Mucosa of descending colon (tissue), 3 donors: ENCODE data around the gene DUSP8. TPM values are rescaled to one million over a fixed set of nuclear protein-coding genes. Genes with fewer than 3 reads are reported as not detected.

Experiments used
- ATAC-seq: fragments of 200-7000 bp; cut with Tn5 transposase; one replicate; pipeline ENCODE4 v1.9.1; 2020; ENCODE audit warnings: mild to moderate bottlenecking, moderate library complexity
- DNase-seq, 3 donors: peaks; one replicate each; pipeline ENCODE4 v3.0.0-alpha.2; 2020
- H3K36me3 ChIP-seq: fragments of 200-600 bp; one replicate; pipeline ENCODE4 v1.8.0; 2021; ENCODE audit warnings: low read depth, mild to moderate bottlenecking
- H3K4me1 ChIP-seq: fragments of 200-600 bp; one replicate; pipeline ENCODE4 v1.8.0; 2021; ENCODE audit warnings: low read depth, mild to moderate bottlenecking
- H3K4me3 ChIP-seq: fragments of 200-600 bp; one replicate; pipeline ENCODE4 v1.8.0; 2021; ENCODE audit warnings: mild to moderate bottlenecking
- H3K9me3 ChIP-seq: fragments of 200-600 bp; one replicate; pipeline ENCODE4 v1.8.0; 2021; ENCODE audit warnings: mild to moderate bottlenecking
- CTCF ChIP-seq: fragments of 200-600 bp; IDR thresholded peaks from one replicate; pipeline ENCODE4 v1.8.0; 2022; ENCODE audit warnings: antibody characterized with exemption, mild to moderate bottlenecking
- intact Hi-C, 2 donors: fragments of 100-400 bp; cut with DNase I in 1 of 2; cut with micrococcal nuclease in 1 of 2; formaldehyde crosslinking; loops; one replicate each; pipeline versions ENCODE4 v1.11.0 to v1.11.1; 2022; cut with DNase I, micrococcal nuclease
- total RNA-seq, 3 donors: library from RNA; stranded (reverse); fragmentation: NEBNext Ultra II Directional in 2 of 3; extraction: Animal tissue kit (Norgen Biotek cat#: 25700) in 2 of 3; gene quantifications; one replicate each; pipeline versions ENCODE4 v1.2.1 to v1.2.4, GENCODE V29; 2021 to 2023
- donor health status: DM: no; HTN: no; CAD: no; lungs with moderate emphysema.
- donor health status: DM: no; HTN: no; CAD: no.
- donor health status: DM: no; HTN: yes; CAD: no.

The DUSP8 gene
- total RNA-seq, 3 donors from 2014 or later: 28.2 to 31.7 (median 28.5) TPM

- no peak for TF ChIP-seq CTCF
- Histone ChIP-seq H3K9me3 (no peaks in the 10 kb centered on the region), H3K4me1 (peaks cover 38% of the 10 kb centered on the region), H3K4me3 (no peak overlapping the region), H3K36me3 (no peaks in the 10 kb centered on the region)
- intact Hi-C loops: no loop called here
- no peak for ATAC-seq
- no peak for DNase-seq
Observed at GRCh38 chr11:1570531-1570895, 1.6 kb downstream of the DUSP8 start.

DNA sequence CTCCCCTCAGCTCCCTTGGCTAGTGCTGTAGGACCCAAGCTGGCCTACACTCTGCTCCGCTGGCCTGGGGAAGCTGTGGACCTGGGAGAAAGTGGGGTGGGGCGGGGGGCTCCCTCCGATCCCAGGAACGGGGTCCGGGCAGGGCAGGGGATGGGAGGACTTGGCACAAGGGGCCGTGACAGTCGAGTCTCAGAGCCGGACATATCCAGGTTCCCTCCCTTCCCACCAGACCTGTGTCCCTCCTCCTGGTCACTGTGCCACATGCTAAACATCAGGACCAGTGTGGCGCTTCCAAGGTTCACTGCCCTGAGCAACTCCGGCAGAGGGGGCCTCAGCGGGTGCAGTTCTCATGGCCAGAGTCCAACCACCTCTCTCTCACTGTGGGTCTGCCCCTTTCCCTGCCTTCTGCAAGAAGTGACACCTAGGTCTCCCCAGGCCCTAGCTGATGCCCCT is 2.0 kb downstream of the DUSP8 start:
- peak; percentile 18 to 59 (median 48) for DNase-seq
- intact Hi-C loops: no loop called here
- no peak for ATAC-seq
- no peaks in the 10 kb centered on the region for H3K9me3 ChIP-seq
- no peak overlapping the region for H3K4me3 ChIP-seq
- no peak for TF ChIP-seq CTCF
- no peaks in the 10 kb centered on the region for H3K36me3 ChIP-seq
- H3K4me1 ChIP-seq: peaks cover 33% of the 10 kb centered on the region

- intact Hi-C loops: no loop called here
- ATAC-seq (peak; percentile 49), DNase-seq (peak; percentile 80 to 85 (median 84))
- Histone ChIP-seq H3K4me3 (no peak overlapping the region), H3K36me3 (no peaks in the 10 kb centered on the region), H3K4me1 (peaks cover 38% of the 10 kb centered on the region), H3K9me3 (no peaks in the 10 kb centered on the region)
- TF ChIP-seq CTCF: no peak
Observed at GRCh38 chr11:1569251-1569780, 2.8 kb downstream of the DUSP8 start.

DNA sequence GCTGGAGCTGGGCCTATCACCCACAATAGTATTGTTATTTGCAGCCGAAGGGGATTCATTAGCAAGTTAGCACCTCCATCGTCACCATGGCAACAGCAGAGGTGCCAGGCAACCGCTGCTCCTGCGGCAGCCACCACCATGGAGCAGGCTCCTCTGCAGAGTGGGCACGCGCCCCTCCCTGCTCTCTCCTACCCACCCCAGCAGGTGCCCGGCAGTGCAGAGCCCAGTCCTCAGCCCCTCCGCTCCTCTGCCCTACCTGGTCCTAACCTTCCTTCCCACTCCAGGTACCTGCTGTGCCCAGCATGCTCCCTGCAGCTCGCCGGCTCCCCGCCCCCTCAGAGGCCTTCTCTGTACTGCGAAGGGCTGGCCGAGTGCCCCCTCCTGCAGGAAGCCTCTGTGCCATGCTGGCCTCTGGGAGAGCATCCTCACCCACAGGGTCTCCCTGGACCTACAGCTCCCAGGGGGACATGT is 3.6 kb downstream of the DUSP8 start:
- Histone ChIP-seq H3K4me3 (no peak overlapping the region), H3K36me3 (no peaks in the 10 kb centered on the region), H3K4me1 (peaks cover 32% of the 10 kb centered on the region), H3K9me3 (no peaks in the 10 kb centered on the region)
- no peak for ATAC-seq
- DNase-seq: peak; percentile 37 to 57 (median 45)
- intact Hi-C loops: no loop called here
- no peak for TF ChIP-seq CTCF

DNA sequence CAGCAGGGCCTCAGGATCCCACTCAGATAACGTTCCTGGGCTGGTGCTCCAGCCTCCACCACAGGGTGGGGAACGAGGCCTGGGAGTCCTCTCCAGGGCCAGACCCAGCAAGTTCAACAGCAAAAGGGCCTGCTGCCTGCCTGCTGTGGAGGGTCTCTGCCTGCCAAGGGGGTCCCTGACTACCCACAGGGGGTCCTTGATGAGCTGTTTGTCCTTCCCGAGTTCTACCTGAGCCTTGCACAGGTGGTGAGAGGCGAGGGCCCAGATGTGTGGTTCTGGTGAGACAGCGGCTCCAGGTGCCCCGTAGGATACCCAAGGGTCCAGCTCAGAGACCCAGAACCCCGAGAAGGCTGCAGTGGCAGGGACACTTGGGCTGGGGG is 4.4 kb downstream of the DUSP8 start:
- no peak overlapping the region for H3K4me3 ChIP-seq
- no peak for ATAC-seq
- intact Hi-C loops: no loop called here
- TF ChIP-seq CTCF: no peak
- no peaks in the 10 kb centered on the region for H3K9me3 ChIP-seq
- no peak for DNase-seq
- H3K4me1 ChIP-seq: peaks cover 32% of the 10 kb centered on the region
- no peaks in the 10 kb centered on the region for H3K36me3 ChIP-seq
